HG03521 (cell line): ENCODE data around the gene AP4B1.
"Not testable (repeated sequence)": the region's sequence is repeated elsewhere in the genome, so short reads cannot be mapped to it uniquely, and the experiment has no call there.

Experiments
- ATAC-seq: cut with Tn5 transposase; IDR thresholded peaks from one replicate; pipeline ENCODE4 v1.9.1; 2021; ENCODE audit warnings: mild to moderate bottlenecking, moderate library complexity; ENCODE audit not compliant: unreplicated experiment

Gene AP4B1

DNA sequence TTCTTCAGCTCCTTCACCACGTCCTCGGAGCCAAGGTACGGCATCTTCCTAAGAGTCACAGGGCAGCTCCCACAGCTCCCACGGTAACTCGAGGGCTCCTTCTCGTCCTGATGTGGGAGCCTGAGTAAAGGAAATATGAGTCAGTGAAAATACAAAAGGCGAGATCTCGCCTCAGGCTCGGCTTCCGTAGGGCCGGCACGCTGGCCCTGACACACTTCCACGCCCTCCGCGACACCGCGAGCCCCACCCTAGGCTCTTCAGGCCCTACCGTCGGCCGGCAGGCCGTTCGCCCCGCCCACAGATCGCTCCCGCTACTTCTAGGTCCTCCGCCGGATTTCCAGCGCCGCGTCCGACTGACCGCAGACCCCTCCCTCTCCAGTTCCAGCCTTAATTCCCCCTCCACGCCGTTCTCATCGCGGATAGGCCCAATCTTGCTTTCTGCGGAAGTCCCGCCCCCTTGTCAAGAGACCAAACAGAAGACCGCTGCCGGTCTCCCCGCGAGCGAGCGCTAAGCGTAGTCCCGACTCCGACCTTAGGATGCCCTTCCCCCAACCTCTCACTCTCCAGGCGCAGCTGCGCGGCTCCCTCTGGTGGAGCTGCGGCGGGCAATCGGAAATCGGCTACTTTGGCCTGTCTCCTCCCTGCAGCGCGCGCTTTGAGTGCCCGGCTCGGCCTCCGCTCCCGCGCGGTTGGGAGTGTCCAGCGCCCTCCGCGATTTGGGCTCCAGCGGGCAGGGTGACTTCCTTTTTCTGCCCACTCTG lies at the start of gene AP4B1, which contains the start of gene DCLRE1B:
Gene AP4B1, minus strand, starts transcription at position 126 of the 761 bp plus-strand sequence. Its CDS starts 82 bp downstream, at position 44.
Gene DCLRE1B, plus strand, starts transcription at position 653 of the 761 bp plus-strand sequence. CDS start 261 bp downstream, outside the sequence.
- ATAC-seq = peak; percentile 86

DNA sequence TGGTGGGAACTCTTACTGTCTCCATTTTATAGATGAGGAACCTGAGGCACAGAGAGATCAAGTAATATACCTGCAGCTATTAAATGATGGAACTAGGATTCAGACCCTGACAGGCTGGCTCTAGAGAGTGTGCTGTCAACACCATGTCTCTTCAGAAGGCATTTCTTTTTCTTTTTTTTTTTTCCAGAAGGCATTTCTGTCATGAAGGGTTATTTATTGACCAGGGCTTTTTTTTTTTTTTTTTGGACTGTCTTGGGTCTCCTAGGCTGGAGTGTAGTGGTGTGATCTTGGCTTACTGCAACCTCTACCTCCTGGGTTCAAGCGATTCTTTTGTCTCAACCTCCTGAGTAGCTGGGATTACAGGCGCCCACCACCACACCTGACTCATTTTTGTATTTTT lies 47.1 kb upstream of the AP4B1 start:
- ATAC-seq = no peak

DNA sequence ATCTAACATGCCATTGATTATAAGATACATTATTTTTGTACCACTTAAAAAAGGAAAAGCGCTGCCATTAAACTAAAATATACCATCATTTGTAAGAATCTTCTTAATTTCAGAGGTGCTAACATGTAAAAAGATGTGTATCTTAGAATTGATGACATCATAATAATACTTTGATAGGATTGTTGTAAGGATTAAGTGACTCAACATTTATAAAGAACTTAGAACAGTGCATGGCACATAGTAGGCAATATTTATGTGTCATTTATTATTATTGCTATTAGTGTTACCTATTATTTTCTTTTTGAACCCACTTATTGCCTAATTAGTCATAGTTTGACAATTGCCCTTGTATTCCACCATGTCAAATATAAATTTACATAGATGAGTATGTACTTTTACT lies 46.3 kb upstream of the AP4B1 start:
- ATAC-seq = no peak

DNA sequence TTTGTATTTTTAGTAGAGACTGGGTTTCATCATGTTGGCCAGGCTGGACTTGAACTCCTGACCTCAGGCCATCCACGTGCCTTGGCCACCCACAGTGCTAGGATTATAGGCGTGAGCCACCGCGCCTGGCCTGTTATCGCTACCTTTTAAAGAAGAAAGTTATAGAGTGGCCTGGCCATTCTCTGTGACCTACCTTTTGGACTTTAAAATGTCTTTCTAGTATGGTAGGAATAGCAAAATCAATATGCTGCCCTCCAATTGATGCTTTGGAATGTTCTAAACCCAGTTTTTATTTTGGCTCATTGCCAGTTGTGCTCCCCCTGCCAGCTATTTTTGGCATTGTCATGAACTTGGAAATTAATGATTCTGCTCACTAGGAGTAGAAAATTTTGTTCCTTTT lies 44.4 kb upstream of the AP4B1 start:
- ATAC-seq = no peak

DNA sequence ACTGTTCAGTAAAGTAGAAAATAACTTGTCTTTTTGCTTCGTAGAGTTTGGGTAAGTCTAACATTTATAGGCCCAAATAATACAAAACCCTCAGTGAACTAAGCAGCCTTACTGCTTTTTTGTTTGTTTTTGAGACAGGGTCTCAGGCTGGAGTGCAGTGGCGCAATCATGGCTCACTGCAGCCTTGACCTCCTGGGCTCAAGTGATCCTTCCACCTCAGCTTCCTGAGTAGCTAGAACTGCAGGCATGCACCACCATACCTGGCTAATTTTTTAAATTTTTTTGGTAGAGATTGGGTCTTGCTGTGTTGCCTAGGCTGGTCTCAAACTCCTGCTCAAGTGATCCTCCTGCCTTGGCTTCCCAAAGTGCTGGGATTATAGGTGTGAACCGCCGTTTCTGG lies 43.6 kb upstream of the AP4B1 start:
- not testable (repeated sequence) for ATAC-seq

DNA sequence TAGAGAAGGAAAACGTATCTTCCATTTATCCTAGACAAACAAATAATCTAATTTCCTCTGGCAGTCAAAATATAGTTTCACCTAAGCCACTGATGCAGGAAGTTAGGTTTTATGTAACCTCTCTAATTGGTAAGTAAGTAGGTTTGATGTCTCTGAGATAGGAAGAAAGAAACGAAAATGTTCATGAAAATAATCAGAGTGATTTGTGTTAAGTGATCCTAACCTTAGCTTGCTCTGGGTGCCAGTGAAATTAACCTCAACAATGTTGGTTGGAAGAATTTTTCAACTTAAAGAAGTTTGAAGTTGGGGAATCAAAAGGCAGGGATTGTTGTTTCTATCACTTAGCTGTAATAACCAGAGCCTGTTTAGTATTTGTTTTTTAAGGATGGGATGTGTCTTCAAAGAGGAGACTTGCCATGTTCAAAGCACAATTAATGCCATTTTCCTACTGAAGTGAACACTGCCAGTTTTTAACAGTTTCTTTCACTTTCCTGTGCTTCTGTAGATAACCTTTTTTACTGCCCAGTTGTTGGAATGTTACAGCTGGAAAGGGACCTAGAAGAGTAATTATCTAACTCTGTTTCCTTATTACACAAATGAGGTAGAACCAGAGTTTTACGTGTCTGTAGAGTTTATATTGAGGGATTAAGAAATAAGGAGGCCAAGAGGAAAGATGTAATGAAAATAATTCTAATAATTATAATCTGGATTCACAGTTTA lies 42.9 kb upstream of the AP4B1 start:
- no peak for ATAC-seq

DNA sequence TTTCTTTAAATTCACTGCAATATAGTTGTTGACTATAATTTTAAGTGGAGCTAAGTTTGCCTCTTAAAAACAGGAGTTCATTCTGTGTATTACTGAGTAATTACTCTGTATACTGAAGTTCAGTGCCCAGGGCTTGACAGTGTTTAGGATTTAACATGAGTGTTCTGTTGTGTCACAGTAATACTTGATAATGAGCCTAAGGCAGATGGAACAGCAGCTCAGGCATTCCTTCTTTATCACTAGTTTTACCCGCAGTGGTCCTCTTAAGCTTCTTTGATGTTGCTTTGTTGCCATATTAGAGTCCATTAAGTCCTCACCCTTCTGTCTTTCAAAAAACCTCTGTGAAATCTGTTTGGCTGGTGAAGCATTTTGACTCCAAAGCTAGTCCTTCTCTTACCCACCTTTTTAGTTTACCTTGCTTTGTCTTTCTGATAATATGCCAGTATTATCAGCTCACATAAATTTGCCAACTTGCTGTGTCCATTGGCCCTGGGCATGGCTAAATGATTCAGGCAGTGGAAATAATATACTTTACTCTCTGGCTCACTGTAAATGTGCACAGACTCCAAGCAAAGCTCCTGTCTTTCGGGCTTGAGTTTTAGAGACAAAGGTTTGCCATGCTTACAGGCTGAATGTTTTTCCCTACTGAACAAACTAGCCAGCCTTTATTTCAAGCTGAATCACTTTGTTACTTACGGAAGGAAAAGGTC lies 42.2 kb upstream of the AP4B1 start:
- no peak for ATAC-seq

DNA sequence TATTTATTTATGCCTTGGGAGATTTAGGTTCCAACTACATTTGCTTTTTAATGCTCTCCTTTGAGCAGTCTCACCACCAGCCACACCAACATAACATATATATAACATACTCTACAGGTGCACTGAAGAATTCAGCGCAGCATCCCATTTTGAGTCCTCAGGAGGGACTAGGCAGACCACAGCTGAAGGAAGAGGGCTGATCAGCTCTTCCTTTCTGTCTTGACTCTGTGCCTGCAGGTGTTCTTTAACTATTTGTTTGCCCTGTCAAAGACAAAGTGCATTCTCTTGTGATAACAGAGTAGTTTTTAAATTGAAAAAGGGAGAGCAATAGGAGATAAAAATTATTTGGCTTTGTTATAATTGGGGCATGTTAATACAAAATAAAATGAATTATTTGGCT lies 41.5 kb upstream of the AP4B1 start:
- ATAC-seq = no peak

DNA sequence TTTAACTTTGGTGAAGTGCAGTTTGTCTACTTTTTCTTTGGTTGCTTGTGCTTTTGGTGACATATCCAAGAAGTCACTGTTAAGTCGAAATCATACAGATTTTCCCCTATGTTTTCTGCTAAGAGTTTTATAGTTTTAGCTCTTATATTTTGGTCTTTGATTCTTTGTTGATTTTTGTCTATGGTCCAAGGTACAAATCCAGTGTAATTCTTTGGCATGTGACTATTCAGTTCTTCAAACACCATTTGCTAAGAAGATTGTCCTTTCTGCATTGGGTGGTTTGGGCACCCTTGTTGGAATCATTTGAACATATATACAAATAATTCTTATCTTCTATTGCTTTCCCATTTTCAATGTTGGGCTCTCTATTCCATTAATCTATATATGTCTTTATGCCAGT lies 40.7 kb upstream of the AP4B1 start:
- ATAC-seq = no peak

DNA sequence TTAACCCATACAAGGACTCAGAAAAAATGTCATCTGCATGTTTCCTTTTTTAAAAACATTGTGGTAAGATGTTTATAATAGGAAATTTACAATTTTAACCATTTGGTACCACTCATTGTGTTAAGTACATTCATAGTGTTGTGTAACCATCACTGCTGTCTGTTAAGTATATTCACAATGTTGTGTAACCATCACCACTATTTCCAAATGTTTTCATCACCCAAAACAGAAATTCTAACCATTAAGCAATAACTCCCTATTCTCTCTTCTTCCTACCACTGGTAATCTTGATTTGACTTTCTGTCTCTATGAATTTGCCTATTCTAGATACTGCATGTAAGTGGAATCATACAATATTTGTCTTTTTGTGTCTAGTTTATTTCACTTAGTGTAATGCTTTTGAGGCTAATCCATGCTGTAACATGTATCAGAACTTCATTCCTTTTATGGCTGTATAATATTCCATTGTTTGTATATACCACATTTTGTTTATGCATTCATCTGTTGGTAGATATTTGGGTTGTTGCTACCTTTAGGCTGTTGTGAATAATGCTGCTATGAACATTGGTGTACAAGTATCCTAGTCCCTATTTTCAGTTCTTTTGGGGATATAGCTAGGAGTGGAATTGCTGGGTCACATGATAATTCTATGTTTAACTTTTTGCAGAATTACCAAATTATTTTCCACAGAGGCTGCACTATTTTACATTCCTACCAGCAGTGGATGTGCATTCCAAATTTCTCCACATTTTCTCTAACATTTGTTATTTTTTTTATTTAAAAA lies 38.6 kb upstream of the AP4B1 start:
- no peak for ATAC-seq

DNA sequence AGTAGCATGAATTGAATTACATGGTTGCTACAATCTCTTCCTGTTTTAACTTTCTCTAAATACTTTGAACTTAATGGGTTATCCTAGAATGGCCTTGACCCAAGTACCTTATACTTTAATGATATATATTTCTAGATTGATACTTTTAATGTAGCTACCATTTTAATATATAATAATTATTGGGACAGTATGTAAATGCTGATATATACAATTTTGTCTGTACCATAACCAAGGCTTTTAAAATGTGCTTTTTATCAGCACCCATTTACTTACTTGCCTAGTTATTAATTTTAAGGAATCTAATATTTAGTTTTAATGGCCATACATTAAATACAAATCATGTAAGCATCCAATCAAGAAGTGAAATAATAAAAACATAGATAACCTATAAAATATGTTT lies 37.9 kb upstream of the AP4B1 start:
- ATAC-seq = no peak

DNA sequence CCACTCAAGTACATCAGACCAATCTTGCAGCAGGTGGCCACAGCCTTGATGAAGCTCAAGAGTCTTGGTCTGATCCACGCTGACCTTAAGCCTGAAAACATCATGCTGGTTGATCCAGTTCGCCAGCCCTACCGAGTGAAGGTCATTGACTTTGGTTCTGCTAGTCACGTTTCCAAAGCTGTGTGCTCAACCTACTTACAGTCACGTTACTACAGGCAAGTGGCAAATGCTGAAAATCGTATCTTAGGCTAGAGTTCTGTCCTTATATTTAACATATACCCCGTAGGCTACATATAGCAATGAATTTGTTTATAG lies 36.6 kb upstream of the AP4B1 start:
- no peak for ATAC-seq

DNA sequence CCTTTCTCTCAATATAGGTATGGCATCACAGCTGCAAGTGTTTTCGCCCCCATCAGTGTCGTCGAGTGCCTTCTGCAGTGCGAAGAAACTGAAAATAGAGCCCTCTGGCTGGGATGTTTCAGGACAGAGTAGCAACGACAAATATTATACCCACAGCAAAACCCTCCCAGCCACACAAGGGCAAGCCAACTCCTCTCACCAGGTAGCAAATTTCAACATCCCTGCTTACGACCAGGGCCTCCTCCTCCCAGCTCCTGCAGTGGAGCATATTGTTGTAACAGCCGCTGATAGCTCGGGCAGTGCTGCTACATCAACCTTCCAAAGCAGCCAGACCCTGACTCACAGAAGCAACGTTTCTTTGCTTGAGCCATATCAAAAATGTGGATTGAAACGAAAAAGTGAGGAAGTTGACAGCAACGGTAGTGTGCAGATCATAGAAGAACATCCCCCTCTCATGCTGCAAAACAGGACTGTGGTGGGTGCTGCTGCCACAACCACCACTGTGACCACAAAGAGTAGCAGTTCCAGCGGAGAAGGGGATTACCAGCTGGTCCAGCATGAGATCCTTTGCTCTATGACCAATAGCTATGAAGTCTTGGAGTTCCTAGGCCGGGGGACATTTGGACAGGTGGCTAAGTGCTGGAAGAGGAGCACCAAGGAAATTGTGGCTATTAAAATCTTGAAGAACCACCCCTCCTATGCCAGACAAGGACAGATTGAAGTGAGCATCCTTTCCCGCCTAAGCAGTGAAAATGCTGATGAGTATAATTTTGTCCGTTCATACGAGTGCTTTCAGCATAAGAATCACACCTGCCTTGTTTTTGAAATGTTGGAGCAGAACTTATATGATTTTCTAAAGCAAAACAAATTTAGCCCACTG lies 36.0 kb upstream of the AP4B1 start:
- ATAC-seq = no peak

DNA sequence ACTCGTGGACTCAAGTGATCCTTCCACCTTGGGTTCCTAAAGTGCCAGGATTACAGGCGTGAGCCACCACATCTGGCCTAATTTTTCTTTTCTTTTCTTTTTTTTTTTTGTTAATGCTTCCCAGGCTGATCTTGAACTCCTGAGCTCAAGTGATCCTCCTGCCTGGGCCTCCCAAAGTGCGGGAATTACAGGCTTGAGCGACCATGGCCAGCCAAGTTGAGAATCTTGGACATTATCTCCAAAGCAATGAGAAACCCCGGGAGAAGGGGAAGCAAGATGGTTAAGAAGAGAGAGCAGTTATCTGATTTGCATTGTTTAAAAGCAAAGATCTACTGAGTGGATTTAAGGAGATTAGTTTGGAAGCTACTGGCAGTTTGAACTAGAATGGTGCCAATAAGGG lies 33.6 kb upstream of the AP4B1 start:
- no peak for ATAC-seq

DNA sequence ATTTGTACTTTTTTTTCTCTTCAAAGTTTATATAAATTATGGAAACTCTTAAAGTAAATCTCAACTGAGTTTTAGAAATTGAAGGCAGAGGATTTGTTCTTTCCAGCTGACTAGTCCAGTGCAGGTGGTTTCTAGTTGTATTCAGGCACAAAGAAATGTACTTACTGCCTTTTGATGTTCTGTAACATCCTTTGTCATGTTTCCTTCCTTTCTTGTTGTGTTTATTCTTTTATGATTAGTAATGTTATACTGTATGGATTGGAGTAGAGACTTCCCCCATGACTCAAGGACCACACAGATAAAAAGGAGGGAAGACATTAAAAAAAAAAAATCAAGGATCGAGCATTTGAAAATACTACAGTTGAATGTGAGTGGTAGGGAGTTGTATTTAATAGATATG lies 32.5 kb upstream of the AP4B1 start:
- ATAC-seq = no peak

DNA sequence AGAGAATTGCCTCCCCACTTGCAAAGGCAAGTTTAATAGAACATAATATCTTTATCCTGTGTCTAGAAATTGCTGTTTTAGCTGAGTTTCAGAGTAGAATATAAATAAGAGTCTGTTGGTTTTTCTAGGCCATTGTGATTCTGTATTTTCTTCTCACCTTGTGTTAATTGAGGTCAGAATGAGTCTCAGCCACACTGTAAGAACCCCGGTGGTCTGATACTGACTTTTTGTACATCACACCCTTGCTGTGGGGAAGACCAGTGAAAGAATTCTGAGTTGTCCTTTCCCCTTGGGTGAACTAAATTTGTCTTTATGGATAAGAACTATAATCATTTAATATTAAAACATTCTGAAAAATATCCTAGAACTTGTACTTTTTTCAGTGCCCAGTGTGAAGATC lies 31.4 kb upstream of the AP4B1 start:
- no peak for ATAC-seq

DNA sequence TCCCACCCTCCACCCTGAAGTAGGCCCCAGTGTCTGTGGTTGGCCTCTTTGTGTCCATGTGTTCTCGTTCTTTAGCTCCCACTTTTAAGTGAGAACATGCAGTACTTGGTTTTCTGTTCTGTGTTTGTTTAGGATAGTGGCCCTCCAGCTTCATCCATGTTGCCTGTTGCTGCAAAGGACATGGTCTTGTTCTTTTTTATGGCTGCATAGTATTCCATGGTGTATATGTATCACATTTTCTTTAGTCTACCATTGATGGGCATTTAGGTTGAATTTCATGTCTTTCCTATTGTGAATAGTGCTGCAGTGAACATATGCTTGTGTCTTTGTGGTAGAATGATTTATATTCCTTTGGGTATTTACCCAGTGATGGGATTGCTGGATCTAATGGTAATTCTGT lies 30.6 kb upstream of the AP4B1 start:
- no peak for ATAC-seq

DNA sequence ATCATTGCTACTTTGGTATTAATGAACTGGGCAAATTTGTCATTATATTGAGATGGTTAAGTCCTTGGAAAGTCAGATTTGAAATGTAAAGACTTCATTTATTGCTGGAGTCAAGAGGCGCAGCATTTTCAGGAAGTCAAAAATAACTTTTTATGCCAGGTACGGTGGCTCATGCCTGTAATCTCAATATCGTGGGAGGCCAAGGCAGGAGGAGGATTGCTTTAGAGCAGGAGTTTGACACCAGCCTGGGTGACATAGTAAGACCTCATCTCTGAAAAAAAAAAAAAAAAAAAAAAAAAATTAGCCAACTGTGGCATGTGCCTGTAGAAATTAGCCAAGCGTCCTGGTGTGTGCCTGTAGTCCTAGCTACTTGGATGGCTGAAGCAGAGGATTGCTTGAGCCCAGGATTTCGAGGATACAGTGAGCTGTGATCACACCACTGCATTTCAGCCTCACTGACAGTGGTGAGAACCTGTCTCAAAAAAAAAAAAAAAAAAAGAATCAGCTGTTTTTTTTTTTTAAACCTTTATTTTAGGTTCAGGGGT lies 30.0 kb upstream of the AP4B1 start:
- ATAC-seq = no peak

DNA sequence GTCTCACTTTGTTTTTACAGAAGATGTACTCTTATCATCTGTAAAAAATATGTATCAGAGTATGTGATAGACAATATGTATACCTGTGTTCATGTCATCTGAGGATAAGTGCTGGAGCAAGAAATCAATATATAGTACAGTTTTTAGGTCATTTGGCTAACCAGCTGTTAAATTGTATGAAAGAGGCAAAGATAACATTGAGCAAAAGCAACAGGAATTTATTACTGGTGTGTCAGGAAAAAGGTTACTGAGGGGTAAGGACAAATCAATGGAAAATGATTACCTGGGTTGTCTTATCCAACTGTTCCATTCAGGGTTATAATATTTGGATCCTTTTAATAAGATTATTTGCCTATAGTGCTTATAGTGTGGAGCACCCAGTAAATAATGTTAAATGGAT lies 29.4 kb upstream of the AP4B1 start:
- no peak for ATAC-seq

DNA sequence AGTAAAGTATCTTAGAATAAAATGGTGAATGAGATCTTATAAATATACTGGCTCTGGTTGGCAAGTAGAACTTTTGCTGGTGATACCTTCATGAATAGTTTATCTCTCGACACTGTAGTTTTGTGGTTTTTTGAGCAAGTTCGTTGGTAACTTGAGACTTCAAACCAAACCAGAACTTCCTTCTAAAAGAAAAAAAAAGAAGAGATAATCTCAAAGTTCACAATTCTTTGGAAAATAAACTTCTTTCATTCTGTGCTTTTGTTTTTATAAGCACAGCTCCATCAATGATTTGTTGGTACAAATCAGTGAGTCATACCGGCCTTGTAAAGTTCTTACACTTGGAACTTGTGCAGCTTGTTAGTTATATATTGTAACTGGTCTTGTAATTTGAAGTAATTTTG lies 26.9 kb upstream of the AP4B1 start:
- ATAC-seq = no peak
